GM10266 (cell line): ENCODE results near the gene SLC2A8.

Source experiments
- DNase-seq: peaks from one replicate; pipeline ENCODE4 v3.0.0; 2012; ENCODE audit errors: extremely low spot score
- CTCF ChIP-seq: IDR thresholded peaks from 2 replicates; pipeline ENCODE4 v1.5.1; 2012; ENCODE audit warnings: mild to moderate bottlenecking, low read depth; ENCODE audit not compliant: control insufficient read depth, insufficient read depth; ENCODE audit errors: missing control alignments

SLC2A8 gene

GRCh38 chr9:127422787-127423186, 25.8 kb downstream of the SLC2A8 start:
- no peak for TF ChIP-seq CTCF

GRCh38 chr9:127423476-127423933, 26.5 kb downstream of the SLC2A8 start:
- no peak for TF ChIP-seq CTCF
- no peak for DNase-seq

More at GRCh38 chr9:127422787-127423186, 25.8 kb downstream of the SLC2A8 start:
- no peak for DNase-seq

GRCh38 chr9:127423934-127424675, 27.1 kb downstream of the SLC2A8 start, which contains the start of gene ZNF79:
TSS of gene ZNF79 (plus strand) at chr9:127424382. CDS start at chr9:127424788, 406 bp downstream.
- no peak for TF ChIP-seq CTCF
- DNase-seq, result peak; percentile 91

GRCh38 chr9:127424676-127424999, 27.7 kb downstream of the SLC2A8 start:
- DNase-seq, result no peak
- TF ChIP-seq CTCF, result no peak

GRCh38 chr9:127426756-127427155, 29.8 kb downstream of the SLC2A8 start:
- no peak for TF ChIP-seq CTCF

GRCh38 chr9:127428348-127428747, 31.4 kb downstream of the SLC2A8 start:
- DNase-seq, result no peak
- TF ChIP-seq CTCF, result no peak

More at GRCh38 chr9:127426756-127427155, 29.8 kb downstream of the SLC2A8 start:
- DNase-seq, result peak; percentile 40

- no peak for DNase-seq
- TF ChIP-seq CTCF, result no peak
Measured at GRCh38 chr9:127430415-127430814, 33.4 kb downstream of the SLC2A8 start.
